RWPE1 (cell line): ENCODE results near the gene LRFN3.
"Not testable (repeated sequence)": the region's sequence is repeated elsewhere in the genome, so short reads cannot be mapped to it uniquely, and the experiment has no call there.

Source experiments
- CTCF ChIA-PET: fragments of 350-600 bp; sonication (Branson Sonifier 250); formaldehyde crosslinking; extraction: SDS; loops from one replicate; lab custom pipeline; 2021; lab: Yijun Ruan, JAX
- POLR2A ChIA-PET: fragments of 400-600 bp; formaldehyde crosslinking; extraction: SDS; loops from one replicate; lab custom pipeline; 2020; ENCODE audit warnings: antibody characterized with exemption; ENCODE audit not compliant: low non-redundant PET; lab: Yijun Ruan, JAX
- DNase-seq: peaks from one replicate; pipeline ENCODE4 v3.0.0; 2012; ENCODE audit warnings: low spot score
- H3K27ac ChIP-seq: fragments of 450-650 bp; 2 replicates; pipeline ENCODE4 v1.5.1; 2017
- CTCF ChIP-seq: fragments of 450-650 bp; conservative IDR thresholded peaks from 2 replicates; pipeline ENCODE4 v1.5.1; 2017; ENCODE audit warnings: low read depth, mild to moderate bottlenecking

Gene LRFN3

GRCh38 chr19:35905178-35905727, 30.9 kb upstream of the LRFN3 start:
- ChIA-PET POLR2A (no interaction called here), CTCF (interaction anchor here (0.6 kb wide), 1 partner anchor 23 kb away, joined by 3 read pairs; no protein-coding TSS in a partner anchor)
- TF ChIP-seq CTCF, result no peak
- no peak overlapping the region for H3K27ac ChIP-seq
- no peak for DNase-seq

- ChIA-PET CTCF (no interaction called here), POLR2A (no interaction called here)
- no peak for DNase-seq
- no peak overlapping the region for H3K27ac ChIP-seq
- TF ChIP-seq CTCF, result no peak
These were observed 28.8 kb upstream of the LRFN3 start for GRCh38 chr19:35907377-35907745.

GRCh38 chr19:35908010-35908441, 28.1 kb upstream of the LRFN3 start, which contains the start of gene TYROBP:
Gene TYROBP, minus strand, starts transcription at chr19:35908295. Its CDS starts 67 bp downstream, at chr19:35908228.
- no peak for DNase-seq
- TF ChIP-seq CTCF, result no peak
- POLR2A ChIA-PET, result no interaction called here
- CTCF ChIA-PET, result interaction anchor here (1.3 kb wide), 1 partner anchor 26 kb away, joined by 3 read pairs; no protein-coding TSS in a partner anchor
- H3K27ac ChIP-seq, result no peak within 1 kb of the TSS

- ChIA-PET POLR2A (no interaction called here), CTCF (interaction anchor here (0.6 to 1.3 kb wide), 2 partner anchors 27 to 59 kb away, joined by 3 read pairs; no protein-coding TSS in a partner anchor)
- DNase-seq, result no peak
- H3K27ac ChIP-seq, result no peak overlapping the region
- TF ChIP-seq CTCF, result no peak
These were observed 27.0 kb upstream of the LRFN3 start for GRCh38 chr19:35908973-35909683.

- ChIA-PET POLR2A (no interaction called here), CTCF (interaction anchor here (0.6 kb wide), 1 partner anchor 59 kb away, joined by 3 read pairs; no protein-coding TSS in a partner anchor)
- H3K27ac ChIP-seq, result no peak overlapping the region
- TF ChIP-seq CTCF, result no peak
- no peak for DNase-seq
These were observed 26.5 kb upstream of the LRFN3 start for GRCh38 chr19:35909684-35910035.

- CTCF ChIA-PET, DNase-seq, POLR2A ChIA-PET, H3K27ac ChIP-seq: not testable (repeated sequence)
These were observed 25.8 kb upstream of the LRFN3 start for GRCh38 chr19:35910355-35910754.

- no peak for TF ChIP-seq CTCF
- ChIA-PET CTCF (interaction anchor here (0.5 kb wide), 1 partner anchor 27 kb away, joined by 3 read pairs; no protein-coding TSS in a partner anchor), POLR2A (no interaction called here)
- DNase-seq, result no peak
- peak overlapping the region; percentile 28; the same call in 1 of the 2 replicates for H3K27ac ChIP-seq
These were observed 25.0 kb upstream of the LRFN3 start for GRCh38 chr19:35911173-35911572.
